T-helper 9 cell (primary cell): ENCODE measurements around the gene DGCR6.
"Not testable (repeated sequence)": the region's sequence is repeated elsewhere in the genome, so short reads cannot be mapped to it uniquely, and the experiment has no call there.

ENCODE experiments used
- DNase-seq: peaks from one replicate; pipeline ENCODE4 v3.0.0-alpha.2; 2020

DGCR6 gene

DNA sequence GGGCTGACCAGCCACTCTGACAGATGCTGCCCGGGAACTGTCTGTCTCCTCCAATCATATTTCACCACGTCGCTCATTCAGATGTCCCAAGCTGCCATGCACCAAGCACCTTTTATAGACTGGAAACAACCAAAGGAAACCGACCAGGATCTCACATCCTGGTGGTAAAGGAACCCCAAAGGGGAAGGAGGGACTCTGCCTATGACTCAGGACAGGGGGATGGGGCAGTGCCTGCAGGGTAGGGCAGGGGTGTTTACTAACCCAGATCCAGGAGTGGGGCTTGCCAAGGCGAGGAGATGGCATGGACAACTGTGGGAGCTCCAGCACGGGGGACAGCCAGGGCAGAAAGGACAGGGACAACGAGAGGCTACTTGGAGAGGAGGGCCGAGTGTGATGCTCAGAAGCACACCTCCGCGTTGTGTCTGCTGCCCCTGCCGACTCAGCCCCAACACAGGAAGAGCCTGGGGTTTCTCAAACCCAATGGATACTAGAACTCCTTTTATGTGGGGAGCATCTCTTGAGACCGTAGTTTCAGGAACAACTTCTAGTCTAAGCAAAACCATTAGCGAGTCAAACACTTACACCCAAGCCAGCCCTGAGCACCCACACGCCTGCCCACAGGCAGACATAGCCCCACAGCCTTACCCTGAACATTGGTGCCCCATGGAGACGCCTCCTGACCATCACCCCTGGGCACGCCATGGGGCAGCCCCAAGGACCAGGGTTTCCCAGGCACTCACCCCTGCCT, 26.0 kb downstream of the DGCR6 start:
- no peak for DNase-seq

- no peak for DNase-seq
These were observed 27.8 kb downstream of the DGCR6 start for GRCh38 chr22:18933914-18934313.

DNA sequence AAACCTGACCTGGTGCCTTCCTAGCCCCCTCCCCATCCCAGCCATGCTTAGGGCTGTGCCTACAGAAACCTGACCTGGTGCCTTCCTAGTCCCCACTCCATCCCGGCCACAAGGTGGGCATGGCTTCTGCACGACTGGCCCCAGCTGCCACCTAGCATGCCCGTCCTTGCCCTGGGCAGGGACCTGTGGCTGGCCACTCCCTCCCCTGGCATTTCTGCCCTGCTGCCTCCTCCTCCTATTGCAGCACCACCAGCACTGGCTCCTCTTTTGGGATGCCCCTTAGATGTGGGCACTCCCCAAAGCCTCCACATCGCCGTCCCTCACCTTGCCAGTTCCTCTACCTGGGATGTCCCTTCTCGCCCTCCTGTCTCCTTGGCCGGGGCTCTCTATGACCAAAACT, 28.6 kb downstream of the DGCR6 start:
- DNase-seq, result not testable (repeated sequence)

DNA sequence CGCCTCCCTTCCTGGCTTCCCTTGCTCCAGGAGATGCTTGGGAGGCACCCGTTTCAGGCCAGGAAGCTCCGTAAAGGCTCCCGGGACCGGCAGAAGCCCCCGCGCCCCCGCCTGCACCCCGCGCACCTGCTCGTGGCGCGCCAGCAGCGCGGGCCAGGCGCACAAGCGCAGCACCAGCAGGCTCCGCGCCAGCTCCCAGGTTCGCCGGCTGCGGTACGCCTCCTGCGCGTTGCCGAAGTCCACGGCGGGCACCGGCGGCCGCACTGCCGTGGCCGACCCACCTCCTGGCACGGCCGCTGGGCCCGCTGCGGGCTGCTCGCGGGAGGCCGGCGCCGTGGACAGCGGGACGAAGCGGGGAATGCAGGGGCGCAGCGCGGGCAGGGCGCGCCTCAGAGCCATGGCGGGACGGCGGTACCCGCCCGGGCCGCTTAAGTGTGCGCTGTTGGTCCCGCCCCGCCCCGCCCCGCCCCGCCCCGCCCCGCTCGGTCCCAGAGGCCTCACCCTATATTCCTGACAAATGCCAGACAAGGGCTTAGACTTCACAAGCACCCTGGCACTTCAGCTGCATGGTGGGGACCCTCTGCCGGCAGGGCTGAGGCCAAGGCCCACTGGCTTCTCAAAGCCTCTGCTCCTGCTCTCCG, 29.9 kb downstream of the DGCR6 start, which contains the start of gene PRODH:
PRODH (minus strand) TSS at position 405 of the 641 bp plus-strand sequence; CDS start at position 399, 6 bp downstream.
- DNase-seq, result no peak

GRCh38 chr22:18938691-18939090, 32.6 kb downstream of the DGCR6 start:
- DNase-seq, result not testable (repeated sequence)

DNA sequence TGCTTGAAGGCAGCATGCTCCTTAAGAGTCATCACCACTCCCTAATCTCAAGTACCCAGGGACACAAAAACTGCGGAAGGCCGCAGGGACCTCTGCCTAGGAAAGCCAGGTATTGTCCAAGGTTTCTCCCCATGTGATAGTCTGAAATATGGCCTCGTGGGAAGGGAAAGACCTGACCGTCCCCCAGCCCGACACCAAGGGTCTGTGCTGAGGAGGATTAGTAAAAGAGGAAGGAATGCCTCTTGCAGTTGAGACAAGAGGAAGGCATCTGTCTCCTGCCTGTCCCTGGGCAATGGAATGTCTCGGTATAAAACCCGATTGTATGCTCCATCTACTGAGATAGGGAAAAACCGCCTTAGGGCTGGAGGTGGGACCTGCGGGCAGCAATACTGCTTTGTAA, 41.0 kb downstream of the DGCR6 start:
- not testable (repeated sequence) for DNase-seq

GRCh38 chr22:18947905-18948304, 41.8 kb downstream of the DGCR6 start:
- no peak for DNase-seq

DNA sequence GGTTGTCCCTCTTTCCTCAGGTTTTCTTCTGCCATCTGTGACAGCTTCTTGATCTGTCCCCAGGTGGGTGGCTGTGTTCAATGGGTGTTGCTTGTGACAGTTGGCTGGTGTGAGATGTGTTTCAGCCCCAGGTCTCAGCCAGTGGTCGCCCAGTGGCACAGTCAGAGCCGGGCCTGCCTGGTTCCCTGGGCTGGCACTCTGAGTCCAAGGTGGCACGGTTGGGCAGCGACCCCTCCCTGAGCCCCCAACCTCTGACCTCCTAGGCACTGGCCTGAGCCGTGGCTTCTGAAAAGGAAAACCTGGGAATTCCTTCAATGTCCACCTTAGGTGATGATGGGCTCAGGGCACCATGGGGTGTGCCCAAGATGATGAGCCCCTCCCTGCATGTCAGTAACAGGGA, 44.0 kb downstream of the DGCR6 start:
- no peak for DNase-seq

DNA sequence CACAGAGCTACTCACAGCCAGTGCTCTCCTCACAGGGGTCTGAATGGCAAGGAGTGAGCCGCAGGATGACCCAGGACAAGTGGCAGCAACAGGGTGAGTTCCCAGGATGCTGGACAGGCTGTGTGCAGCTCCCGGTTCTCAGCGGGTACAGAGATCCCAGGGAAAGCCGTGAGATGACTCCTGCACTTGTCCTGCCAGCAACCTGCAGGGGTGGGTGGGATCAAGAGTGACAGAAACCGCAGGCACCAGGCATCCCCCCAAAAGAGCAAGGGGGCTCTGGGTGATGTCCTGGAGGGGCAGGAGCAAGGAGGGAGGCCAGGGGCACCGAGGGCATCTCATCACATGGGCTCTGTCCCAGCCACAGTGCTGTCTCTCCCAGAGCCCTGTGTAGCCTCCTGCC, 45.9 kb downstream of the DGCR6 start:
- no peak for DNase-seq

DNA sequence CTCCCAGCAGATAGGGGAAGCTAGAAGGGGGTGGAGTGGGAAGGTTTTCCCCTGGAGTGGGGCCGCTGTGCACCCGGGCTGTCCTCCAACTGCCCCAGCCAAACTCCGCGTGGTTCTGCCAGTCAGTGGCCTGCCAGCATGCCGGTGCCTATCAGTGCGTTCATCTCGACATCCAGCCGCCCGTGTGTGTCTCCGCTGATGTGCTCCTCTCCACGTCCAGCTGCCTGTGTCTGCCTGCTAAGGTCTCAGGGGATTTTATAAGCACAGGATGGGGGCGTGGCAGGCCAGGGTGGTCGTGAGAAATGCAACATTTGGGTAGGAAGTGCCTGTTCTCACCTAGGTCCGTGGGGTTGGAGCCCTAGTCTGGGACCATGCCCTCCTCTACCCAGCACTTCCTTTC, 47.0 kb downstream of the DGCR6 start:
- DNase-seq, result not testable (repeated sequence)

- DNase-seq, result peak; percentile 44
These were observed 48.3 kb downstream of the DGCR6 start for GRCh38 chr22:18954303-18954989.

GRCh38 chr22:18954990-18955571, 49.0 kb downstream of the DGCR6 start:
- DNase-seq, result no peak

GRCh38 chr22:18955696-18956095, 49.6 kb downstream of the DGCR6 start:
- DNase-seq, result no peak

GRCh38 chr22:18956121-18956895, 50.2 kb downstream of the DGCR6 start:
- not testable (repeated sequence) for DNase-seq

DNA sequence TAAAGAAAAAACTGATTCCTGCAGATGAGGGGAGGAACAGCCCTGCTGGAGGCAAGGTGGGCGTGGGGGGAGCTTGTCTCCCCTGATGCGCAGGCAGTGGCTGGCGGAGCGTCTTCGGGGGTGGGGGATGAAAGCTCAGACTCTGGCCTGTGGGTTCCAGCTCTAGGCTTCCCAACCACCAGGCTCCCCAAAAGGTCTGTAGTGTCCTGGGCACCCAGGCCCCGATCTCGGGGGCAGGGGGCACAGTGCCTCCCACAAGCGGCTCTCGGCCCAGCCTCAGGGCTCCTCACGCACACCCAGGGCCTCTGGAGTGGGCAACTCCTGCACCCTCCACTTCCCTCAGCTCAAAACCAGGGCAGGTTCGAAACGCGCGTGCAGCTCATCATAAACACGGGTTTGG, 50.8 kb downstream of the DGCR6 start:
- DNase-seq, result not testable (repeated sequence)

- not testable (repeated sequence) for DNase-seq
These were observed 51.7 kb downstream of the DGCR6 start for GRCh38 chr22:18957621-18958320.

GRCh38 chr22:18958321-18958705, 52.2 kb downstream of the DGCR6 start:
- not testable (repeated sequence) for DNase-seq

DNA sequence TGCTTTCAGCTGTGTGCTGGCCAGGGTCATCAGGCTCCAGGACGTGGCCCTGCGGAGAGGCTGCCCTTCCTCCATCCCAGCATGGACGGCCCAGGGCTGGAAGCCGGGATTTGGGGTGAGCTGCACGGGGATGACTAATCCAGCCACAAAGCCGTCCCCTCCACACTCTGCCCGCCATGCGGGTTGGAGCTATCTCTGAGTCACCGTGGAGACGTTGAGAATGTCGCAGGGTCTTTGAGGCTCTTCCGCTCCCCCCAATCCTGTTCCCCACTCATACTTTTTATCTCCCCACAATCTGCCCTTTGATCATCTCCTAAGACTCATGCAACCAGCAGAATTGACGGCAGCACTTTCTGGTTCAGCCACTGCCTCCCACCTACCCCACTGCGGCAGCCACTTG, 52.6 kb downstream of the DGCR6 start:
- not testable (repeated sequence) for DNase-seq

DNA sequence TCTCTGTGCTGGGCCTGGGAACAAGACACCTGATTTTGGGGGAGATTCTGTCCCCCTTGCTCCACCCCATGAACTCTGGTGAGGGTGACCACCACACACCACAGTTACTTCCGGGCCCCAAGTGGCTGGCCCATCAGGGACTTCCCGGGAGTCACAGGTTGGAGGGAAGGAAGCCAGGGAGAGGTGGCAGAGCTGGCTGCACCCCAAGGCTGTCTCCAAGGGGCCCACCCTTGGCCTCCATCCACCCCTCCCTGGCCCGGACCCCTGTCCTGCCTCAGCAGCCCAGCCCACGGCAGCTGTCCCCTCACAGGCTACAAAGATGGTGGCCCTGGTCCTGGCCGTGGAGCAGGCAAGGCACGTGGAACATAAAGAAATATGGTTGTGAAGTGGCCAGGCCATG, 53.1 kb downstream of the DGCR6 start:
- not testable (repeated sequence) for DNase-seq

DNA sequence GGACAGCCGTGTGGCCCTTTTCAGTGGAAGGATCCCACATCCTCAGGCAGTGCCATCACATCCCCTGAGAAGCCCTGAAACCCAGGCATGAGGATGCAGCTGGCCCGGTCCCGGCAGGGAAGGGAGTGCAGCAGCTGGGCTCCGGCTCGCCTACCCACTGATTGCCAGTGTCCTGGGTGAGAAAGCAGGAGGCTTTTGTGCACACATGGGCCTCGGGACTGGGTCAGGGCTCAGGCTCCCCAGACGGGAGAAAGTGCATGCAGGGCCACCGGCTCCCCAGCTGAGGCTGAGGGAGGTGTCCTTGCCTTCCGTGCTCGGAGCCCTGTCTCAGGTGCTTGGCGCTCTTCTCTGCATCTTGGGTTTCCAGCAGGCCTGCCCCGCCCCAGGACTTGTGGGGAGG, 53.6 kb downstream of the DGCR6 start:
- not testable (repeated sequence) for DNase-seq

DNA sequence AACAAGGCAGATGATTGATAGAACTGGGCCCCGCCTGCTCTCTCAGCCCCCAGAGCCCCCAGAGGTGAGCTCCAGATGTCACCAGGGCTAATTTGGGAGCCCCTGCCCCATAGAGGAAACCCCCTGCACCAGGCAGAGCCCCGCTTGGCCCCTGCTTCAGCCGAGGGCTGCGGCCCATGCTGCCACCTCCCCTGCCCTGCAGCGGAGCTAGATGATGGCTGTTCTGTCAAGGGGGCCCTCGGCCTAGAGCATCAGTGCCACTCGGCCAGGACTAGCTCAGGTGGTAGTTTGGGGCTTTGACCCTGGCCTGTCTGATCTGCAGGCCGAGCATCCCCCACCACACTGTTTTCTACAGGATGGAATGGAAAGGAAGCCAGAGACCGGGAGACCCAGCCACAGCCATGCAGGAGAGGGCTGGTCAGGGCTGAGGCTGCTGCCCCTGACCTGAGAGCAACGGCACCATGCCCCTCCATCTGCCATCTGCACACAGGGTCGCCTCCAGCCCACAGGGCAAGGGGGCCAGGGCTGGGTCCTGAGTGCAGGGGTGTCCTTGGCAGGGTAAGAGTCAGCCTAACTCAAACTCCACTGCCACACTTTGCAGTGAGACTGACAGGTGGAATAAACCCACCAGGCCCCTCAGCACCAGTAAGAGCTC, 54.2 kb downstream of the DGCR6 start:
- not testable (repeated sequence) for DNase-seq
